HG03558 (cell line): Measurements from ENCODE around the gene CDCA3.
"Not testable (repeated sequence)": the region's sequence is repeated elsewhere in the genome, so short reads cannot be mapped to it uniquely, and the experiment has no call there.

ENCODE experiments used
- ATAC-seq: cut with Tn5 transposase; IDR thresholded peaks from one replicate; pipeline ENCODE4 v1.9.1; 2021; ENCODE audit warnings: moderate number of reproducible peaks; ENCODE audit not compliant: unreplicated experiment; ENCODE audit errors: extremely low read depth

Gene CDCA3

GRCh38 chr12:6873094-6874014, 22.3 kb upstream of the CDCA3 start, which contains the start of gene SPSB2:
Gene SPSB2, minus strand, starts transcription at chr12:6873303. Its CDS starts 402 bp downstream, at chr12:6872901.
- ATAC-seq, result peak; percentile 61

GRCh38 chr12:6872073-6873048, 21.3 kb upstream of the CDCA3 start:
- ATAC-seq, result no peak

DNA sequence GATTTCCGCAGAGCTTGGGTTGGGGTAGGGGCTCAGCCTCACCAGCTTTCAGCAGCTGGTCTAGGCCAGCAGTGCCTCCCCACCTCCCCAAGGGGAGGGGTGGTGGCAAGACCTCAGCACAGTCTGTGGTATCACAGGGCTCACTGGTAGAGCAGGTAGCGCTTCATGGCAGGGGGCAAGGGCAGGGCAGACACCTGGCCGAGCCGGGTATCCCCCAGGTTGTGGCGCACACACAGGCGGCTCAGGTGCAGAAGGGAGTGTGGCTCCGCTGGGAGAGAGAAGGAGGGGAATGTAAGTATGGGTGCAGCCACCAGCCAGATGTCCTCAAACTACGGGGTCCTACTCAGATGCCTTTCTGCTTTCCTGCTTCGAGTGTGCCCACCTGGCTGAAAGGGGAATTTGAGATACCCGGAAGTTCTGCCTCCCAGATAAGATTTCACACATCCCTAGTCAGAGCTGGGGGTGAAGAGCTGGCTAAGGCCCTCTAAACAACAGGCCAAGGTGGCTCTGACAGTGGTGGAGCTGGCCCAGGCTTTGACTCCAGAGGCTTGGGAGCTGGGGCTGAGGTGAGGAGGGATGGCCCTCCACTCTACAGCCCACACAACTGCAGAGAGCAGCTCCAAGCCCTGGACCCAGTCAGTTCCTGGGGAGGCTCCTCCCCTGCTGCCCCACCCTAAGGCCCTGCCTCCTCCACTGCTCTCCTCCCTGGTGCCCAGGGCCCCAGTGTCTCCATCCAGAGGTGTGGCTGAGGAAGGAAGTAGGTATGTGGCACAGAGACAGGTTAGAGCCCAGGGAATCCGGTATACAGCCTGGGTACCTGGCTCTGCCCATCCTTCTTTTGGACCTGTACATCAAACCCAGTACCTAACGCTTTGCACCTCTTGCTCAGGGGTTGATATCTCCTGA, 20.2 kb upstream of the CDCA3 start:
- no peak for ATAC-seq

- not testable (repeated sequence) for ATAC-seq
These were observed 19.2 kb upstream of the CDCA3 start for GRCh38 chr12:6870304-6870703.

GRCh38 chr12:6869049-6870021, 18.2 kb upstream of the CDCA3 start:
- no peak for ATAC-seq

DNA sequence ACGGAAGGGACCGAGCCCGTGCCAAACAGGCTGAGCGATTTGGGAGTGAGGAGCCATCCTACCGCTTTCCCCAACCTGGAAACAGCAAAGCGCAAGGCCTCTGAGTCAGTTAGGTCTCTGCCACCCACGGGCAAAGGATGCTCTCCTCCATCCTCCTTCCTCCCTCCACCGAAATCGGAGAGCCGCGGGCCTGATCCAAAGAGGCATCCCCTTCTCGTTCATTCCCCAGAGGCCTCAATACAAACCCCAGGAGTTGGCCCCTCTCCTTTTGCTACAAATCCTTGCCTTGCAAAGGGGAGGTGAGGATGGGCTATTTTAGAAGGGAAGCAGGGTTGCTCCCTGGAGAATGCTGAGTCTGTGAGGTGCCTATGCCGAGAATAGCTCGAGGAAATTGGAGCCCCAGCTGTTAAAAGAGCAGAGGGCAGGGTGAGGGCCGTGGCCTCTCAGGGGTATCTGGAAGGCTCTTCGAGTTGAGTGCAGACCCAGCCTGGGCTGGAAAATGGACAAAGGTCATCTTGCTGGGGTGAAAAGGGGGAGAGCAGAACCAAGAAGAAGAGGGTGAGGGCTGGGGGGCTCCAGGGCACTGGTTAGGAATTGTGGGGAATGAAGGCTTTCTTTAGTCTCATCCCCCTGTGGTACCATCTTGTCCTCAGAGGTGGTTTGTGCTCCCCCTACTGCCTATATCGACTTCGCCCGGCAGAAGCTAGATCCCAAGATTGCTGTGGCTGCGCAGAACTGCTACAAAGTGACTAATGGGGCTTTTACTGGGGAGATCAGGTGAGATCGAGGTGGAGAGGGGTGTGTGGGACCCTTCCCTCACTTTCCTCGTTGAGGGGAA, 17.3 kb upstream of the CDCA3 start:
- ATAC-seq, result no peak

- no peak for ATAC-seq
These were observed 16.5 kb upstream of the CDCA3 start, which contains the start of gene TPI1 for GRCh38 chr12:6867413-6868210. Gene TPI1, plus strand, starts transcription at chr12:6867531. Its CDS starts 36 bp downstream, at chr12:6867567.

DNA sequence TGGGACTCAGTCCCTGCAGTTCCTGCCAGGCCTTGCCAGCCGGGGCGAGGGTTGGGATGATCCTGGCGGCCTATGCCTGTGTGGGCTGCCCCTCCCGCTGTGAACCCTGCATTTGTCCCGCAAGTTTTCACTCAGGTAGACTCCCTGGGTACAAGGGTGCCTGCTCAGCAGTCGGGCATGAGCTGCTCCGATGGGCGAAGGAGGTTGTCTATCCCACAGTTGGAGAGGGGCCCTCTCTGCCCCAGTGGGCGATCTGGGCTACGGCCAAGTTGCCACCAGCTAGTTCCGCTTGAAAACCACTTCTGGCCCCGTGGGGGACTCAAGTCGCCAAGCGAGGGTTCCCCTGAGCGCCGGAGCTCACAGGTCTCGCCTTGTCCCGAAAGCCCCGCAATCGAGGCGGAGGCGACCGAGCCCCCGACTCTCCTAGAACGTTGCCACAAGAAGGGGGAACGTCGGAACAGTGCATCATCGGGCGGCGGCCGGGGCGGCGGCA, 15.9 kb upstream of the CDCA3 start:
- ATAC-seq, result no peak

DNA sequence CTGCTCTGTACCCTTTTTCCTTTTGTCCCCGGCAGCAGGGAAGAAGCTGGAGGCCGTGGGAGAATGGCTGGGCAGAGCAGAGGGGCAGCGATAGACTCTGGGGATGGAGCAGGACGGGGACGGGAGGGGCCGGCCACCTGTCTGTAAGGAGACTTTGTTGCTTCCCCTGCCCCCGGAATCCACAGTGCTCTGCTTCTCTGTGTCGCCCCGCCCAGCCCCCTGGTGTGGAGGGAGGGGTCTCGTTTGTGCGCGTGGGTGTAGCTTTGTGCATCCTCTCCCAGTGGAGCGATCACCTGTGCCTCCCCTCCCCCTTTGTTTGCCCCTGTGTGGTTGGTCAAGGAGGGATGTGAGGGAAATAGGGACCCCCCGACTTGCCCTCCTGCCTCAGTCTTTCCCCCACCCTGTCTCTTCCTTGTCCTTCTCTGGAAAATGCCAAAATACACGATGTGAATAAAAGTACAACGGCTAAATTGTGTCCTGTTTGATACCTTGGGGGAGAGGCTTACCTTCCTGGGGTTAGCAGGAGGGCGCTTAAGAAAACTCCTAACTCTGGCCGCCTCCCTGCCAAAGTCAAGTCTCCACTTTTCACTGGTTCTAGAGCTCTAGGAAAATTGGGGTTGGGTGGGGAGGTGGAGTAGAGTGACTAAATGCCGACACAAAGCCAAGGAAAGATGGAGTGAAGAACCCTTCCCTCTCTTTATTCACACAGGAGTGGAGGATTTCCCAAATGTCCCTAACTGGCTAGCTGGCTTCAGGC, 15.3 kb upstream of the CDCA3 start:
- ATAC-seq, result no peak

DNA sequence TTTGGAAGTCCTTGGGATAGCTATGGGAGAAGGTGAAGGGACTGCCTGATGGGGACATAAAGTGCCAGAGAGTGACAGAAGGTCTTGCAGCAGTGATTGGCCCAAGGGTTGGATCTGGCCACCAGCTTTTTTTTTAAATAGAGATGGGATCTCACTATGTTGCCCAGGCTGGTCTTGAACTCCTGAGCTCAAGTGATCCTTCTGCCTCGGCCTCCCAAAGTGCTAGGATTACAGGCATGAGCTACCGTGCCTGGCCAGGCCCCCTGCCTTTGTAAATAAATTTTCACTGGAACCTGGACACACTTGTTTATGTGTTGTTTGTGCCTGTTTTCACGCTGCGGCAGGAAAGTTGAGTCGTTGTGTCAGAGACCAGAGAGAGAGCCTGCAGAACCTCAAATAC, 14.2 kb upstream of the CDCA3 start:
- ATAC-seq, result not testable (repeated sequence)

DNA sequence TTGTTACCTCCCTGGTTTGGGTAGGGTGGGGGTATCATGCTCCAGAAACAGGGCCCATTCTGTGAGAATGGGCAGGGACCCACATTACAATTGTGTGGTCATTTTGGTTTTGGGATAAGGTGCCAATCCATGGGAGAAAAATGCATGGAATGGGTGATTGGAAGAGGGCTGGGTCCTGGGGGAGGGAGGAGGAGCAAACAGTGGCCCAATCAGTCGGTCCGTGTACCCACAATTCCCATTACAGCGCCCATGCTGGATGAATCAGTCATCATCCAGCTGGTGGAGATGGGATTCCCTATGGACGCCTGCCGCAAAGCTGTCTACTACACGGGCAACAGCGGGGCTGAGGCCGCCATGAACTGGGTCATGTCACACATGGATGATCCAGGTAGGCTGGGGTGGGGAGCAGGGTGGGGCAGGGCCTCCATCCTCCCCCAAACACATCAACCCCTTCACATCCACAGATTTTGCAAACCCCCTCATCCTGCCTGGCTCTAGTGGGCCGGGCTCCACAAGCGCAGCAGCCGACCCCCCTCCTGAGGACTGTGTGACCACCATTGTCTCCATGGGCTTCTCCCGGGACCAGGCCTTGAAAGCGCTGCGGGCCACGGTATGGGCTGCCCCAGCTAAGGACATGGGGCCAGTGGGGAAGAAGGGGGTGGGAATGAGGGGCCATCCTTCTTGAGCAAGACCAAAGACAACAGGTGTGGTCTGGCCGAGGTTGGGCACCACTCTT, 12.7 kb upstream of the CDCA3 start:
- ATAC-seq, result no peak

DNA sequence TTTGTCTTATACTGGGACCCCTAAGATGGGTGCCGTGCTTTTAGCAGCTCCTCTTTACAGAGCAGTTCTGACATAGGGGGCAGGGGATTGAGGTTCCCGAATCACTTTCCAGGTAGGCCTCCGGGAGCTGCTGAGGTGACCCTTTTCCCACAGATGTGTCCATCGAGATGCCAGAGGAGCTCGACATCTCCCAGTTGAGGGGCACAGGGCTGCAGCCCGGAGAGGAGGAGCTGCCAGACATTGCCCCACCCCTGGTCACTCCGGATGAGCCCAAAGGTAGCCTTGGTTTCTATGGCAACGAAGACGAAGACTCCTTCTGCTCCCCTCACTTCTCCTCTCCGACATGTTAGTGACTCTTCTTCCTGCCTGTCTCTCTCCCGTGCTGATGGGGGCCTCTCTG, 11.9 kb upstream of the CDCA3 start:
- ATAC-seq, result no peak

- no peak for ATAC-seq
These were observed 10.3 kb upstream of the CDCA3 start for GRCh38 chr12:6861391-6861790.

DNA sequence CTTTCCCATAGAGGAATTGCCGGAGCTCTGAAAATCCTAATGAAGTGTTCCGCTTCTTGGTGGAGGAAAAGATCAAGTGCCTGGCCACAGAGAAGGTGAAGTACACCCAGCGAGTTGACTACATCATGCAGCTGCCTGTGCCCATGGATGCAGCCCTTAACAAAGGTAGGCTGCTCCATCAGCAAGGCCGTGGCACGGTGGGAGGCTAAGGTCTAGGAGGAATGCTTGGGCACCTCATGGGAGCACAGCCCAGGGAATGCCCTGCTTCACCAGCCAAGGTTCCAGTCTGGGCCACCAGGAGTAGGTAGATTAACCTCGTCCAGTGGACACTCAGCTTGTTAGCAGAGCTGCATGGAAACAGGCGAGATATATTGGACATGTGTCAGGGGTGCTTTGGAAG, 9.9 kb upstream of the CDCA3 start:
- no peak for ATAC-seq

GRCh38 chr12:6860116-6860515, 9.0 kb upstream of the CDCA3 start:
- no peak for ATAC-seq
